ENCODE measurements around the gene MEI1.
"Not testable (repeated sequence)": the region's sequence is repeated elsewhere in the genome, so short reads cannot be mapped to it uniquely, and the experiment has no call there.

Gene MEI1

GRCh38 chr22:41725510-41726110 is 26.3 kb downstream of the MEI1 start:
- no peaks in the 10 kb centered on the region for H3K27me3 ChIP-seq (ENCODE audit: insufficient read depth, poor library complexity, severe bottlenecking)
- no peak for TF ChIP-seq REST (IDR thresholded peaks at IDR 0.05; ENCODE audit: insufficient replicate concordance, low read depth)
- no peak for TF ChIP-seq GABPA (IDR thresholded peaks at IDR 0.05; ENCODE audit: low read depth)
- TF ChIP-seq CTCF (IDR thresholded peaks at IDR 0.05; ENCODE audit: insufficient read depth, low read length) = no peak
- no peak for TF ChIP-seq POLR2AphosphoS5 (IDR thresholded peaks at IDR 0.05; ENCODE audit: low read depth)
- TF ChIP-seq SPI1 (IDR thresholded peaks at IDR 0.05; ENCODE audit: borderline replicate concordance, low read depth) = no peak
- H3K4me3 ChIP-seq (replicated peaks; ENCODE audit: insufficient read depth, low read length) = no peak overlapping the region
- H3K27ac ChIP-seq (replicated peaks) = no peak overlapping the region
- peak in 1 of 2 experiments; percentile 12 for DNase-seq (ENCODE audit: low read depth in 1 of 2, low spot score in 1 of 2)

GRCh38 chr22:41731609-41732008 is 32.3 kb downstream of the MEI1 start:
- DNase-seq (ENCODE audit: low read depth in 1 of 2, low spot score in 1 of 2) = no peak
- TF ChIP-seq GABPA (IDR thresholded peaks at IDR 0.05; ENCODE audit: low read depth) (no peak), POLR2AphosphoS5 (IDR thresholded peaks at IDR 0.05; ENCODE audit: low read depth) (no peak), REST (IDR thresholded peaks at IDR 0.05; ENCODE audit: insufficient replicate concordance, low read depth) (no peak), SPI1 (IDR thresholded peaks at IDR 0.05; ENCODE audit: borderline replicate concordance, low read depth) (no peak), CTCF (IDR thresholded peaks at IDR 0.05; ENCODE audit: insufficient read depth, low read length) (no peak)
- Histone ChIP-seq H3K27me3 (ENCODE audit: insufficient read depth, poor library complexity, severe bottlenecking) (no peaks in the 10 kb centered on the region), H3K27ac (replicated peaks) (no peak overlapping the region), H3K4me3 (replicated peaks; ENCODE audit: insufficient read depth, low read length) (no peak overlapping the region)

DNA sequence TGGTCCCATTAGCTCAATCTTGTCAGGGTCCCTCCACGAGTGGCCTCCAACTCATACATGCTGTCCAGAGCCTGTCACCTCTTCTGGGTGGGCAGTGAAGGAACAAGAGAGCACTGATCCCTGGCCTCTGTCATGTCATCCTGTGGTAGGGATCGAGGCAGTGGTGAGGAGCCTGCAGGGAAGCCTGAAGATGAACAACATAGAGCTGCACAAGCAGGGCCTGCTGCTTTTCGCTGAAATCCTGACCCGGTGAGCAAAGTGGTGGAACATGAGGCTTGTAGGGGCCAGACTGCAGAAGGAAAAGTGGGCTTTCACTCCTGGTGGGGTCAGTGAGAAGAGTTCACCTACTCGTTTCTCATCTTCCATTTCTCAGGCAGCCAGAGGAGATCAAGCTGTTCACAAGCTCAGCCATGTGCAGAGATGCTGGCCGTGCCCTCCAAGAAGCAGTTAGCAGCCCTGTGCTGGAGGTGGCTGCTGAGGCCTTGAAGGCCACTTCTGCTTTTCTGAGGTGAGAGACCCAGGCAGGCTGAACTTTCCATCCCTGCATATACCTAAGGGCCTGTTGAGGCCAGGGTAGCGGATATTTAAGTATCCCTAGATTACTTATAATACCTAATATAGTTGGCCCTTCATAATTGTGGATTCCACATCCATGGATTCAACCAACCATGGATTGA is 32.9 kb downstream of the MEI1 start:
- no peak for TF ChIP-seq GABPA (IDR thresholded peaks at IDR 0.05; ENCODE audit: low read depth)
- peak; percentile 94 for TF ChIP-seq SPI1 (IDR thresholded peaks at IDR 0.05; ENCODE audit: borderline replicate concordance, low read depth)
- H3K4me3 ChIP-seq (replicated peaks; ENCODE audit: insufficient read depth, low read length) = no peak overlapping the region
- peak in 1 of 2 experiments; percentile 36 for DNase-seq (ENCODE audit: low read depth in 1 of 2, low spot score in 1 of 2)

GRCh38 chr22:41733241-41733640 is 33.9 kb downstream of the MEI1 start:
- not testable (repeated sequence) for H3K27ac ChIP-seq (replicated peaks); H3K4me3 ChIP-seq (replicated peaks; ENCODE audit: insufficient read depth, low read length); DNase-seq (ENCODE audit: low read depth in 1 of 2, low spot score in 1 of 2); H3K27me3 ChIP-seq (ENCODE audit: insufficient read depth, poor library complexity, severe bottlenecking)

More for the DNA sequence above, 32.9 kb downstream of the MEI1 start:
- H3K27me3 ChIP-seq (ENCODE audit: insufficient read depth, poor library complexity, severe bottlenecking) = no peaks in the 10 kb centered on the region
- H3K27ac ChIP-seq (replicated peaks) = no peak overlapping the region

All from HL-60 (cell line).